Motor neuron (in vitro differentiated cells): ENCODE results near the gene TRIM66. TPM values are rescaled to one million over a fixed set of nuclear protein-coding genes. Genes with fewer than 3 reads are reported as not detected.

Experiments
- ATAC-seq, 8 experiments: fragments of 200-7000 bp; cut with Tn5 transposase; replicated peaks in 6 of 8; 2 replicates each; pipeline ENCODE4 v1.8.0; 2021; ENCODE audit warnings: mild to moderate bottlenecking in 8 of 8, moderate library complexity in 8 of 8
- H3K27ac ChIP-seq, 2 donors: fragments of 250-450 bp; sonication (Bioruptor Pico); 2 replicates each; pipeline ENCODE4 v1.9.0; 2021; ENCODE audit warnings: antibody characterized with exemption in 2 of 2, mild to moderate bottlenecking in 2 of 2, moderate library complexity in 1 of 2
- H3K4me1 ChIP-seq, 2 donors: fragments of 250-450 bp; sonication (Bioruptor Pico); replicated peaks in 1 of 2; 2 replicates each; pipeline ENCODE4 v1.6.1; 2021; ENCODE audit warnings: antibody characterized with exemption in 2 of 2, mild to moderate bottlenecking in 2 of 2, moderate library complexity in 1 of 2
- H3K4me3 ChIP-seq, 5 donors: fragments of 250-450 bp; sonication (Bioruptor Pico); 2 replicates each; pipeline ENCODE4 v1.9.0; 2021; ENCODE audit warnings: antibody characterized with exemption in 5 of 5, mild to moderate bottlenecking in 5 of 5, moderate library complexity in 4 of 5
- WGBS, 10 experiments: fragments of 450-650 bp; shearing (Covaris generic); methylation state at CpG; one replicate each; pipeline ENCODE4 v1.0.0; 2022; 5-methylcytosine and 5-hydroxymethylcytosine counted together
- in situ Hi-C, 9 experiments: fragments of 400-800 bp; cut with MboI; loops; one replicate each; pipeline ENCODE4 v1.15.0; 2021; ENCODE audit warnings: low sequenced_read_pairs in 9 of 9, low pct_unique_long_range_greater_than_20kb in 2 of 9; ENCODE audit not compliant: unreplicated experiment in 9 of 9
- total RNA-seq, 8 experiments: library from RNA; unstranded; fragments of 300-600 nt; gene quantifications; 2 replicates each; pipeline versions ENCODE4 v1.2.3 to v1.2.4, GENCODE V29; 2022

TRIM66 gene
- total RNA-seq, 8 experiments from 2014 or later = 3.5 to 25.7 (median 10.1) TPM

DNA sequence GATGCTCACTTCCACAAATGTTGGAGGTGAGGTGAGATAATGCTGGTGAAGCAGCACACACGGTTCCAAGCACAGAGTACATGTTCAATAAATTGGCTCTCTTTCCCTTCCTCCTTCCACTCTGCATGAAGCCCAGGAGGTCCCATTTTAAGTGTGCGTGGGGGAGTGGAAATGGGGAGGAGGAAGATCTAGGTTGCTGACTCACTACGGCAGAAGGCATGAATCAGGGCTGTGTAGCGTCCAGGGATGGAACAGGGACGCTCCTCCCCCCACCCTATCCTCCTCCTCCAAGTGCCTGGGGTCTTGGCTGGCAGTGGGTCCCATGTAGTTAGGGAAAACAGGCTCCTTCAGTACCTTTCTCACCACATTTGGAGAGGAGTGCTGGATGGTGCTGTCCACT is 44.2 kb downstream of the TRIM66 start:
- H3K4me1 ChIP-seq = no peaks in the 10 kb centered on the region
- ATAC-seq = no peak
- in situ Hi-C loops = no loop called here
- no peak overlapping the region for H3K4me3 ChIP-seq
- WGBS, 10 experiments = 65 to 100% (median 93%) methylated on average over 1 to 5 of the region's 5 CpGs; no CpG with 5 or more reads in 3 of the 10 experiments
- no peak overlapping the region for H3K27ac ChIP-seq

DNA sequence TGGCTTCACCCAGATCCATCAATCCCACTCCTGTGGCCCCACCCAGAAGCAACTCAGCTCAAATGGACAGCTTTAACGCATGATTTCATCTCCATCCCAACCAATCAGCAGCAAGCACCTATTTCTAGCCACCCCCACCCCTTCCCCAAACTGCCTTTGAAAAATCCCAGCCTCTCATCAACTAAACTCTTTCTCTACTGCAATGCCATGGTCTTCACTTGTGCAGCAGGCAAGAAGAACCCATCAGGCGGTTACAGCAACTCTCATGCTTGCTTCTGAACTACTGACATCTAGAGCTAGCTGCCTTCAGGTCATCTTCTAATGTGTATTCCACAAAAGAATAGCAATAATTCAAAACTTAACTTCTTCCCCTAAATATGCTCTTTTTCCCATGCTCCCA is 46.3 kb downstream of the TRIM66 start:
- Histone ChIP-seq H3K4me3 (no peak overlapping the region), H3K27ac (no peak overlapping the region), H3K4me1 (no peaks in the 10 kb centered on the region)
- ATAC-seq = no peak
- in situ Hi-C loops = no loop called here
- 90 to 100% (median 100%) methylated on average over 1 to 2 of the region's 2 CpGs; no CpG with 5 or more reads in 4 of the 10 experiments for WGBS, 10 experiments

DNA sequence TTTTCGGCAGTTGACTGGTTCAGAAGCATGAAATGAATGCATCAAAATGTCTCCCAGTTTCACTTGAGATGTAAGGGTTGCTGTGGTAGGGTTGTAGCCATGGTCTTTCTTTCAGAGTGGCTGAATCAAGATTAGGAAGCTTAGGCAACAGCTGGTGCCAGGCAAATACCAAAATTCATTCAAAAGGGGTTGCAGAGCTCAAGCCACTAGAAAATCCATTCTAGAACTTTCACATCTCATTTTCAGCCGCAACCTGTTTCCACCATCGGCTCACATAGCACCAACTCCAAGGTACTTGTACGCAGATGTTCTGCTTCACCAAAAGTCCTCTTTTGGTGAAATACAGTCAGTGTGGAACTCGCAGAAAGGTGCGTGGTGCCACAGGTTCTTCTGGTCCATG is 48.0 kb downstream of the TRIM66 start:
- Histone ChIP-seq H3K4me3 (no peak overlapping the region), H3K4me1 (no peaks in the 10 kb centered on the region), H3K27ac (no peak overlapping the region)
- no peak for ATAC-seq
- in situ Hi-C loops = no loop called here
- 67 to 100% (median 93%) methylated on average over 1 to 6 of the region's 6 CpGs; no CpG with 5 or more reads in 1 of the 10 experiments for WGBS, 10 experiments

DNA sequence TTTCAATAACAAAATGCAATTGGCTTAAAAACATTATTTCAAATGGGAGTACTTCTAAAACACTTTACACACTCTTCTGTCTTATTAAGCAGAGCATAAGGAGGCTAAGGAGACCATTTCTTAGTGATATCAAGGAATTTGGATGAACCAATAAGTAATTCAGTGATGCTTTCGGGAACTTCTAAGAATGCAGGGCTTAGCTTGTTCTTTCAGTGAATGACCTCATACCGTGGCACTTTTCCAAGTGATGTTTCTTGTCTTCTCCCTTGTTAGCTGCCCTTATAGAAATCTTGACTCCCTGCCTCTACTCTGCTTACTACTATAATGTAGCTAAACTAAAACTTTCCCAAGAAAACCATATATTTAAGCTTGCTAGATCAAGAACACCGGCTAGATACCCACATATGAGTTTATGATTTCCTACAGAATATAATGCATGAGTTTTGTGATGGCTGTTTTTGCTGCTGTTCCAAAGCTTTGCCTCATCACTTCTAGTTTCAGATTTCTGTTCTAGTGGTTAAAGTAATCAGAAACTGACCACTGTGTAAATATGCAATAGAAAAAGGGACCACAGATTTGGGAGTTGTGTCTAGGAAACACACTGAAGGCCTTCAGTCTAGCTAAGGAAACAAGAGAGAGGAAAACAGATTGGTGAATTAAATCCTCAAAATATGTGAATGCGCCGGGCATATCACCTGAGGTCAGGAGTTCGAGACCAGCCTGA is 50.9 kb downstream of the TRIM66 start:
- Histone ChIP-seq H3K4me1 (no peaks in the 10 kb centered on the region), H3K4me3 (no peak overlapping the region), H3K27ac (no peak overlapping the region)
- in situ Hi-C loops = no loop called here
- WGBS, 10 experiments = 36 to 100% (median 85%) methylated on average over 1 to 6 of the region's 6 CpGs; no CpG with 5 or more reads in 2 of the 10 experiments
- ATAC-seq = peak in 4 of 8 experiments; percentile 12 to 86 (median 59)

DNA sequence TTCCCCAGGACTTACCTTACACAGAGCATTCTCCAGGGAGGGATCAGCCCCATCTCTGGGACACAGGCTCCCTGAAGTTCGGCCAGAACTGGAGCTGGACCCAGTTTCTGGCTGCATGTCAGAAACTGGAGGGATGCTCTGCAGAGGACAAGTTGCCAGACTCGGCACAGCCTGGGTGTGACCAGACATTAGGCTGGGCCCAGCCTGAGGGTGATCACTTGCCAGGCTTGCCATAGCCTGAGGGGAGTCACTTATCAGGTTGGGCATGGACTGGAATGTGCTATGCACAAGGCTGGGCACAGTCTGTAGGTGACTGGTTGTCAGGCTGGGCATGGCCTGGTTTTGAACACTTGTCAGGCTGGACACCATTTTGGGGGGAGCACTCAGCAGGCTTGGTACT is 57.8 kb downstream of the TRIM66 start:
- H3K4me1 ChIP-seq = no peaks in the 10 kb centered on the region
- WGBS, 10 experiments = 33 to 90% (median 80%) methylated on average over 1 to 2 of the region's 2 CpGs; no CpG with 5 or more reads in 5 of the 10 experiments
- ATAC-seq = no peak
- H3K27ac ChIP-seq = no peak overlapping the region
- no peak overlapping the region for H3K4me3 ChIP-seq
- in situ Hi-C loops = no loop called here

DNA sequence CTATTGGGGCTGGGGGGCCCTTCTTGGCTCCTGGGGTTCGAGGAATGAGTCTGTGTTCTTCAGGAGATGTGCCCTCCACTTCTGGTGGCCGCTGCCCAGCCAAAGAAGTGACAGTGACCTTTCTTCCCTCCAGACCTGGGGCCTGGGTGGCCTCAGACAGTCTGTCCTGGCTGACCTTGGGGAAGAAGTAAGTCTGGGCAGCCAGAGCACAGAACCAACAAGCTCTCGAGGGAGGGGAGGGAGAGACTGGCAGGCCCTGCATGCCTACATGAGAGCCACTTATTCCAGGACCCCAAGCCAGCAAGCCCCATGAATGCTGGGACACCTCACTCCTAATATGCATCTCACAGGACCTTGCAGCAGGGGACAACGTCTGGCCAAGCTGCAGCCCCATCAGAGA is 61.3 kb downstream of the TRIM66 start:
- ATAC-seq = no peak
- Histone ChIP-seq H3K4me3 (no peak overlapping the region), H3K4me1 (no peaks in the 10 kb centered on the region), H3K27ac (no peak overlapping the region)
- in situ Hi-C loops = no loop called here
- WGBS, 10 experiments = 14 to 80% (median 40%) methylated on average over 1 to 2 of the region's 4 CpGs; no CpG with 5 or more reads in 5 of the 10 experiments

DNA sequence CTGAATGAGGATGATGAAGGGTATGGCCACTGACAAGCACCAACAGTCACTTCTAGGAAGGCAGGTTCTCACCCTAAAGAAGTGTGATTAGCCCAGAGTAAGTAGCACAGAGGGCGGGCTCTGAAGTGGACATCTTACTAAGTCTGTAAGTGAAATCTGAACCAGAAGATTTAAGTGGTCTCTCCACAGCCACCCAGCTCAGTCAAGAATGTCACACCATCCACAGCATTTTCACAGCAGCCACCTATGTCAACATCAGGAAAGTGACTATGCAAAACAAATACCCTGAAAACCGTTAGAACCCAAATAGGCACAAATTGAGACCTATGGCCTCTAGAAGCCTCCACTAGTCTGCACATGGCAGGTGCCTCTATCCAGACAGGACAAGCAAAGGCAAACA is 65.4 kb downstream of the TRIM66 start:
- in situ Hi-C loops = no loop called here
- 100% methylated on average over 1 to 2 of the region's 2 CpGs; no CpG with 5 or more reads in 6 of the 10 experiments for WGBS, 10 experiments
- H3K4me3 ChIP-seq = no peak overlapping the region
- H3K4me1 ChIP-seq = no peaks in the 10 kb centered on the region
- ATAC-seq = no peak
- H3K27ac ChIP-seq = no peak overlapping the region

DNA sequence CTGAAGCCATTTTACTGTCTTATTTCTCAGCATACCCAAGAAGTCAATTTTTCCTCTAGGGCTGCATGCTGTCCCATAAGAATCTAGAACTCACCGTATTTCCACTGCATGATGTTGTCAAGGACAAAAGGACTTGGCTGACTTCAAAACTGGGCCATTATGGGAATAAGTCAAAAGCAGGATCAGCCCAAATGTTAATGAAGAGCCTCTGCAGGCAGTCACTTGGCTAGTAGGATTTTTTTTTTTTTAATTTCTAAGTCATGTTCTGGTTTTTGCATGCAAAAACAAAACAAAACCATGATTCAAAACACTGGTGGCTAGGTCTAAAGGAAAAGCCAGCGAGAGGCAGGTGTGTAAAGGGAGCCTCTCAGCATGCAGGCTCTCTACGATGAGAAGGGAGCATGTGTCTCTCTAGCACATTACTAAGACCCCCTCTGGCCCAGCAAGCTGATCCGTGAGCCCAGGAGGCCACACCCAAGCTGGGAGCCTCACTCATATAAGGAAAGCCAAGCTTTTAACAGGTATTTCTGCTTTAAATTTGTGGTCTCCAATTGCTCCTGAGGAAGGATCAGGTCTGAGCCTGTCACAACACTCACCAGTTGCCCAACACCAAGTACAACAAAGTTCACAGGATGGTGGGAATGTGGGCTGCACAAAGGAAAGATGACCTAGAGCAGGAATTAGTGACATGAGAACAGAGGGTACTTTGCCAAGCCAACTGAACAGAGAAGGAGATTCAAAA is 67.0 kb downstream of the TRIM66 start:
- no peak overlapping the region for H3K4me3 ChIP-seq
- 50 to 100% (median 81%) methylated on average over 1 to 4 of the region's 4 CpGs; no CpG with 5 or more reads in 1 of the 10 experiments for WGBS, 10 experiments
- peaks cover 8 to 9% of the 10 kb centered on the region in 2 donors for H3K4me1 ChIP-seq
- in situ Hi-C loops = no loop called here
- ATAC-seq = peak in 2 of 8 experiments; percentile 61
- H3K27ac ChIP-seq = no peak overlapping the region

DNA sequence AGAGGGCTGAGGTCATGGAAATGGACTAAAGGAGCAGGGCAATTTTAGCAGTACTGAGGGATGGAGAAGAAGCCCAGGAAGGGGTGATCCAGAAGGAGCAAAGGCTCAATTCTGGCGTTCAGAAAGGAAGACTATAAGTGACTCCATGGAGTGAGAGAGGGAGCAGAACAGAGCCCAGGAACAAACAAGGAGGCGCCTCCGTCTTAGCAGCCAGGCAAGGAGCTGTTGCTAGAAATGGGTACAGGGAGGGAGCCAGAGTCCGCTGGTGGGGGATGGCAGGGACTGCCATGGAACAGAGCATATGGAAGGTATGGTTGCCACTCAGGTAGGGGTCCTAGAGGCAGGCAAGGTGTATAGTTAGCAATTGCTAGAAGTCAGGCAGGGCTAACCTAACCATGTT is 68.0 kb downstream of the TRIM66 start:
- in situ Hi-C loops = no loop called here
- Histone ChIP-seq H3K4me3 (no peak overlapping the region), H3K27ac (no peak overlapping the region), H3K4me1 (peaks cover 13% of the 10 kb centered on the region in 2 donors)
- WGBS, 10 experiments = 43 to 90% (median 80%) methylated on average over 1 to 4 of the region's 4 CpGs; no CpG with 5 or more reads in 3 of the 10 experiments
- no peak for ATAC-seq

DNA sequence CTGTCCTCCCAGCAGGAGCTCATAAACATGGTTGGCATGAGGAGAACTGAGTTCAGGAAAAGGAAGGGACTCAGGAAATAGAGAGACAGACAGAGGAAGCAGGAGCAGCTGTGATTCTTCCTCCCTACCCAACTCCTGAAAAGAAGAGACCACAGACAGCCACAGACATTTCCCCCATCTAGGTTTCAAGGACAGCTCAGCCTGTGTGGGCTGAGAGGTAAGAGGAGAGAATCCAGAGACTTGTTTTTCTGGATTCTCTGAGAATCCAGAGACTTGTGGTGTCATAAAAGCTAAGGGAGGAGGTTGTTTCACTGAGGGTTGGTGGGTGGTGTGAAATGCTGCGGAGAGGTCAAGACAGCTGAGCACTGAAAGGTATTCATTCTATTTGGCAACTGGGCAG is 69.4 kb downstream of the TRIM66 start:
- WGBS, 10 experiments = 40 to 100% (median 100%) methylated on average over 1 of the region's 1 CpG; no CpG with 5 or more reads in 3 of the 10 experiments
- Histone ChIP-seq H3K4me3 (no peak overlapping the region), H3K27ac (no peak overlapping the region), H3K4me1 (peaks cover 13% of the 10 kb centered on the region in 2 donors)
- in situ Hi-C loops = no loop called here
- no peak for ATAC-seq

DNA sequence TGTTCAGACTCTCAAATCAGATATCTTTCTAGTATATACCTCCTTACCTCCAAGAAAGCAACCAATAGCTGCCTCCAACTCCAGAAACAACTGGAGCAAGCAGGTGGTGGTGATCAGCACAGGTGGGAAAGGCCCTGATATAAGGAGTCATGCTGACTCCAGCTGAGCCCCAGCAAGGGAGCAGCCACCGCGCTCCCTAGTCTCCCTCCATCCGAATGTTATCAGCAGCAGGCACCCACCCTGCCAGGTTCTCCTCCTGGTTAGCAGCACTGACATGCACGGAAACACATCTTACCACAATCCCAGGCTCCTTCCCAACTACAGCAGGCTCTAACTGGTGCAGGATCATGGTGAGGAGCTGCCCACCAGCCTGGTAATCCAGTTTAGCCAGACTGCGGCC is 69.9 kb downstream of the TRIM66 start:
- 86 to 98% (median 93%) methylated on average over 2 to 4 of the region's 5 CpGs; no CpG with 5 or more reads in 7 of the 10 experiments for WGBS, 10 experiments
- in situ Hi-C loops = no loop called here
- Histone ChIP-seq H3K4me1 (peaks cover 13% of the 10 kb centered on the region in 2 donors), H3K27ac (no peak overlapping the region), H3K4me3 (no peak overlapping the region)
- no peak for ATAC-seq

DNA sequence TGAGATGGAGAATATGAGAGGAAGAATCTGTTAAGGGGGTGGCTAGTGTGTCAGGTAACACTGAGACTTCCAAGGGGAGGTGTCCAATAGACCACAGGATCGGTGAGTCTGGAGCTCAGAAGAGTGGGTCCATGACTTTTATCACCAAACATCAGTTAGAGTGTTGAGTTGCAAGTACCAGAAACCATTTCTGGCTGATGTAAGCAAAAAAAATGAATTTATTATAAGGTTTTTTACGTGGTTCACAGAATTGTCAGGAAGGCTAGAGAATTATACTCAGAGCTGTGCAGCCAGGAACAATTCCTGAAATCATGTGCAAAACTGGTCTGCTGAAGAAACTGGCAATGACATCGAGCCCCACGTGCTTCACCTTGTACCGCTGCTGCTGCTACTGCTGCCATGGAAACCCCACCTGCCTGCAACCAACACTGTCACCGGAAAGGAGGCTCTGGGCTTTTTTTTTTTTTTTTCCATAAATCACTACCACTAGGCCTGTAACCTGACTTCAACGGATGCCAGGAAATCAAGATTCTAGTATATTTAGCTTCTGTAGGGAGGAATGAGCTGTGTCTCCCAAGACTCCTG is 71.8 kb downstream of the TRIM66 start:
- H3K4me3 ChIP-seq = no peak overlapping the region
- H3K4me1 ChIP-seq = peaks cover 13 to 24% of the 10 kb centered on the region in 2 donors
- peak in 5 of 8 experiments; percentile 85 to 93 (median 87) for ATAC-seq
- WGBS, 10 experiments = 23 to 100% (median 51%) methylated on average over 1 to 6 of the region's 7 CpGs
- H3K27ac ChIP-seq = peak overlapping the region; percentile 29 to 69
- in situ Hi-C loops = no loop called here

DNA sequence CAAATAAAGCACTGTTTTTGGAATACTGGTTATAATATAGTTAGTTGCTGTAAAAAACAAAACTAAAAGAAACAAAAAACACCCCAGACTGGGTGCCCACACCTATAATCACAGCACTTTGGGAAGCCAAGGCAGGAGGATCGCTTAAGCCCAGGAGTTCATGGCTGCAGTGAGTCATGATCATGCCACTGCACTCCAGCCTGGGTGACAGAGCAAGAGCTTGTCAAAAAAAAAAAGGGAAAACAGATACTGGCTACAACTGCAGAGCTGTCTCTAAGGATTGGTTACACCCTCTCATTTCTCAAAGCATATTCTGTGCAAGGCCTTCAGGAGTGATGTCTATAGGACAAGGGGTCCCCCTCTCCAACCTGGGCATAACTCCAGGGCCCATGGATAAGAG is 73.8 kb downstream of the TRIM66 start:
- ATAC-seq = peak; percentile 32 to 86 (median 76)
- peaks cover 13 to 24% of the 10 kb centered on the region in 2 donors for H3K4me1 ChIP-seq
- WGBS, 10 experiments = 80 to 100% (median 86%) methylated on average over 1 of the region's 1 CpG; no CpG with 5 or more reads in 7 of the 10 experiments
- no peak overlapping the region for H3K4me3 ChIP-seq
- no peak overlapping the region for H3K27ac ChIP-seq
- in situ Hi-C loops = no loop called here
